GM21723 (cell line): Measurements from ENCODE around the gene ESRRA.

ENCODE experiments used
- ATAC-seq: cut with Tn5 transposase; IDR thresholded peaks from one replicate; pipeline ENCODE4 v1.9.1; 2021; ENCODE audit warnings: mild to moderate bottlenecking, moderate library complexity; ENCODE audit not compliant: unreplicated experiment

The ESRRA gene

DNA sequence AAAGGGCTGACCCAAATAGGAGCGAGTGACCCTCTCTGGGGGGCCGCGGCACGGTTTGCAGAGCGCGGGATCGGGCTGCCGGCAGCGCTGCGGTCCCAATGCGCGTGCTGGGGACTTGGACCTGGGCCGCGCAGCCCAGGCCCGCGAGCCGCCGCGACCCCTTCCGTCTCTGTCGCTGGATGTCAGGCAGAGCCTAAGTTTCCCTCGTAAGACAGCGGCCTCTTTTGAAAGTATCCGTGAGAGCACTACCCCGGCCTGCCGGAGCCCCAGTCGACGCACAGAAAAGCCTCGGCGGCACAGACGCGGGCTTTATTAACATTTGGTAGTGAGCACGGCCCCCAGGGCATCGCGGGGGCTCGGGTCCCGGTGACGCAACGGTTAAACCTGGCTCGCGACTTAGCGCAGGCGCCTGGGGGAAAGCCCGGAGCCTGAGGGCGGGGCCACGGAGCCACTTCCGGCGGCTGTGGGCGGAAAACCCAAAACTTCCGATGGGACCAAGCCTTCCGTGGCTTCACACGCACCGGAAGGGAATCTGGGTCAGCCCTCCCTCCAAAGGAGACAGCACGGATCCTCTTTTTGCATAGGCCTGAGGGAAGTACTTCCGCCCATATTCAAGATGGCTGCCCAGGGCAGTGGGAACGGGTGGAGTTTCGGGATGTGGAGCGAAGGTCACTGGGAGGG is 35.6 kb upstream of the ESRRA start:
- ATAC-seq, result peak; percentile 70

- no peak for ATAC-seq
Observed at GRCh38 chr11:64275031-64275800, 30.1 kb upstream of the ESRRA start.

- no peak for ATAC-seq
Observed at GRCh38 chr11:64275841-64276240, 29.5 kb upstream of the ESRRA start.

- ATAC-seq, result no peak
Observed at GRCh38 chr11:64276653-64277431, 28.5 kb upstream of the ESRRA start.

- ATAC-seq, result no peak
Observed at GRCh38 chr11:64278576-64279190, 26.6 kb upstream of the ESRRA start.

- ATAC-seq, result no peak
Observed at GRCh38 chr11:64281957-64282770, 23.2 kb upstream of the ESRRA start.

GRCh38 chr11:64283092-64283491 is 22.2 kb upstream of the ESRRA start:
- no peak for ATAC-seq

- peak; percentile 72 for ATAC-seq
Observed at GRCh38 chr11:64284048-64284961, 21.0 kb upstream of the ESRRA start, which contains the start of gene BAD. Gene BAD (minus strand): TSS chr11:64284665. CDS start chr11:64284368, 297 bp downstream.

GRCh38 chr11:64284962-64285884 is 20.1 kb upstream of the ESRRA start, which contains the start of gene GPR137:
Gene GPR137 (plus strand): TSS chr11:64285848. CDS start chr11:64286525, 677 bp downstream.
- peak; percentile 65 for ATAC-seq

DNA sequence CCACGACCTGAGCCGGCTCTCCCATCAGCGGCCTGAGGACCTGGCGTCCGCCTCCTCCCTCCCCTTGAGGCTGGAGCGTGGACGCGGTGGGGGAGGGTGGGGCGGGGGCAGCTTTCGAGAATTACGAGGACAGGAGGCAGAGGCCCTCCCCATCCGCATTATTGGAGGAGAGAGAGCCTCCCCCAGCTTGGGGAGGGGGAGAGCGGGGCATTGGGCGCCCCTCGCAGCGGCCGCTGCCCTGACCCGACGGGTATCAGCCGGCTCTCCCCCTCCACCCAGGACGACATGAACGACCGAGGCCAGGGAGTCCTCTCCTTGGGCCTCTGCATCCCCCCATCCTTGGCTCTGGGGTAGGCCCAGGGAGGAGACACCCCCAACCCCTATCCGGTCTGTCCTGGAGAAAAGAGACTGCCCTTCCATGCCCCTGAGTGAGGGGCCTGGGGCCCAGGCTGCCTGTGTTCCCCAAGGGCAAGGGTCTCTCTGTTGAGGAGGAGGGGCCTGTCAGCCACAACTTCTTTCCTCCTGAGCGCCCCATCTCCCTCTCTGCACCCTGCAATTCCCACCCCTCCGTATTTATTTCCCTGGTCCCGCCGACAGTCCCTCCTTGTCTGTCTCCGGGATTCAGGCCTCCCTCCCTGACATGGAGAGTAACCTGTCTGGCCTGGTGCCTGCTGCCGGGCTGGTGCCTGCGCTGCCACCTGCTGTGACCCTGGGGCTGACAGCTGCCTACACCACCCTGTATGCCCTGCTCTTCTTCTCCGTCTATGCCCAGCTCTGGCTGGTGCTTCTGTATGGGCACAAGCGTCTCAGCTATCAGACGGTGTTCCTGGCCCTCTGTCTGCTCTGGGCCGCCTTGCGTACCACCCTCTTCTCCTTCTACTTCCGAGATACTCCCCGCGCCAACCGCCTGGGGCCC is 19.2 kb upstream of the ESRRA start:
- no peak for ATAC-seq

DNA sequence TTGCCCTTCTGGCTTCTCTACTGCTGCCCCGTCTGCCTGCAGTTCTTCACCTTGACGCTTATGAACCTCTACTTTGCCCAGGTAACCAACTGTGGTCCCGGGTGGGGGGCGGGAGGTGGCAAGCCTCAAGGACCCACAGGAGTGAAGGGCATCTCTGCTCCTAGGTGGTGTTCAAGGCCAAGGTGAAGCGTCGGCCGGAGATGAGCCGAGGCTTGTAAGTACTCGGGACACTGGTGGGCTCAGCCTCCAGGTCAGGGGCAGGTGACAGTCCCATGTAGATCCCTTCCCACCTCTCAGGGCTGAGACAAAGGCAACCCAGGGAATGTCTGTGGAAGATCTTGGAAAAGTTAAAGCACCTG is 18.5 kb upstream of the ESRRA start:
- no peak for ATAC-seq

DNA sequence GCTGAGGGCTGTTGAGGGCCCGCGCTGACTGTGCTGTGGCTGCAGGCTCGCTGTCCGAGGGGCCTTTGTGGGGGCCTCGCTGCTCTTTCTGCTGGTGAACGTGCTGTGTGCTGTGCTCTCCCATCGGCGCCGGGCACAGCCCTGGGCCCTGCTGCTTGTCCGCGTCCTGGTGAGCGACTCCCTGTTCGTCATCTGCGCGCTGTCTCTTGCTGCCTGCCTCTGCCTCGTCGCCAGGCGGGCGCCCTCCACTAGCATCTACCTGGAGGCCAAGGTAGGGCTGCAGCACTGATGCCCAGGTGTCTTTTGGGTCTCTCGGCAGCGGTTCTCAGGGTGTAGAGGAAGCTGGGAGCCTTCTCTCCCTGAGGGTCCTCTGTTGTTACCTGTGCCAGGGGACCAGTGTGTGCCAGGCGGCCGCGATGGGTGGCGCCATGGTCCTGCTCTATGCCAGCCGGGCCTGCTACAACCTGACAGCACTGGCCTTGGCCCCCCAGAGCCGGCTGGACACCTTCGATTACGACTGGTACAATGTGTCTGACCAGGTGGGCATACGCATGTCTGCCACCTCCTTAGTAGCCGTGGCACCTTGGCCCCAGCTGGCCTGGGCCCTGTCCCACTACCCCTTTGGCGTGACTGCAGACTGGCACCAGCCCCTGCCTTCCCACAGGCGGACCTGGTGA is 17.5 kb upstream of the ESRRA start:
- no peak for ATAC-seq

DNA sequence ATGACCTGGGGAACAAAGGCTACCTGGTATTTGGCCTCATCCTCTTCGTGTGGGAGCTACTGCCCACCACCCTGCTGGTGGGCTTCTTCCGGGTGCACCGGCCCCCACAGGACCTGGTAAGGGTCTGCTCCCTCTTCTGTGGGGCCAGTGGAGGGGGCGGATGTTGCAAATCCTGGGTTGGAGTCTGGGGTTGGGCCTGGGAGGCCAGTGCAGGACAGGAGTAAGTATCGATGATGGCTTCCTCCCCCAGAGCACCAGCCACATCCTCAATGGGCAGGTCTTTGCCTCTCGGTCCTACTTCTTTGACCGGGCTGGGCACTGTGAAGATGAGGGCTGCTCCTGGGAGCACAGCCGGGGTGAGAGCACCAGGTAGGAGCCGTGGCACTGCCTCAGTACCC is 17.0 kb upstream of the ESRRA start:
- no peak for ATAC-seq

GRCh38 chr11:64289002-64289564 is 16.2 kb upstream of the ESRRA start:
- no peak for ATAC-seq

DNA sequence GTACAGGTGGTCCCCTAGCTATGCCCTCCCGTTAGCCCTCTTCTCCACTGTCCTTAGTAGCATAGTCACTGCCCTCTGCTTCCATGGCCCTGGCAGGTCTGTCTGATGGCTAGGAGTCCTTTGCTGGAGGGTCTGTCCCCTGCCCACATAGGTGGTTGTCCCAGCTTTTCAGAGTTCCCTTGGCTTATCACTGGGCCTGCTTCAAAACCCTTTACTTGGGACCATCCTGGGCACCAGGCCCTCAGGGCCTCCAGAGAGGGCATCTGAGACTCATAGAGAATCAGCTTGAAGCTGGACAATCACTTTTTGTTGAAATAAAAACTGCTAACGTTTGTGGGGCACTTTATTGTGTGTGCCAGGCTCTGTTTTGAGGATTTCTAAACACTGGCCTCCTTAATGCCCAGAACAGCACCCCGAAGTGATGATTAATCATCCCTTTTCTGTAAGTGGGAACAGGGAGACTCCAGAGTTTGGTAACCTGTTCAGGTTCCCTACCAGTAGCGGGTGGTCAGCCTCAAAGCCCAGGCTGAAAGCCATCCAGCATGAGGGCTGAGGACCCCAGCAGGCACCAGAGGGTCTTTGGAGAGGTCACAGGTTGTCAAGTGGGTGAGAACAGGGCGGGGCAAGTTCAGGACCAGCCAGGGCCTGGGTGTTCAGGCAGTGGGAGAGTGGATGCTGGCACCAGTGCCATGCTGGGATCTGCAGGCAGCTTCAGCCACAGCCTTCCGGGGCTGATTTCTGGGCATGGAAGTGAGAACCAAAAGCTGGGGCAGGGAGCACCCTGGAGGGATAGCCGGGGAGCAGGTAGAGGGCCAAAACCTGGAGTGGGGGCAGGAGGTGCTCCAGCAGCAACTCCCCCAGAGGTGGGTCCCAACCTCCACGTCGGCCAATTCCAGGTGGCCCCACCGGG is 14.7 kb upstream of the ESRRA start:
- no peak for ATAC-seq
